GM12872 (cell line): Measurements from ENCODE around the gene NBEA.

Experiments
- TF ChIP-seq, protein P1 (sequence below): IDR thresholded peaks from 3 replicates; pipeline ENCODE4 v1.5.1; 2011; ENCODE audit warnings: low read depth, mild to moderate bottlenecking, low read length, moderate library complexity; ENCODE audit not compliant: insufficient read depth

NBEA gene

DNA sequence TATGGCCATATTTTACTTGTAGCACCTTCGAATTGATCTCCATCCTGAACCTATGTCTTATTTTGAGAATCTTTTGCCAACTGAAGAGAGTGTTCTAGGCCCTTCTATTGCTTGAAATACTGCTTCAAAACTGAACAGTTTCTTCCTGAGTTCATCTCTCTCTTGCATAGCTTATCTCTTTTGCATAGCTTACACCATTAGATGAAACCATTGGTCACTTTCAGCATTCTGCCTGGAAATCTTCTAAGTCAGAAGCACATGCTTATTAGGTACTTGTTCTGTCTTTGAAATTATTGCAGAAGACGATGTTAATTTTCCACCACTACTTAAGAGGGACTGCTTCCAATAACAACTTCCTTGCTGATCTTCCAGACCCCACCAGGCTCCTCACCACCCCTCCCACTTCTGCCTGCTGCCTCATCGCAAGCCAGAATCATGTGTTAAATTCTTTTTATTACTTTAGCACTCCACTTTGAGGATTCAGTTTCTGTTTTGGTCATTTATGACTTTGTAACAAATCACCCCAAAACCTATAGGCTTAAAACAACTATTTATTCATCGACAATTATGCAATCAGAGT, 656.8 kb downstream of the NBEA start:
- TF ChIP-seq, protein P1, sequence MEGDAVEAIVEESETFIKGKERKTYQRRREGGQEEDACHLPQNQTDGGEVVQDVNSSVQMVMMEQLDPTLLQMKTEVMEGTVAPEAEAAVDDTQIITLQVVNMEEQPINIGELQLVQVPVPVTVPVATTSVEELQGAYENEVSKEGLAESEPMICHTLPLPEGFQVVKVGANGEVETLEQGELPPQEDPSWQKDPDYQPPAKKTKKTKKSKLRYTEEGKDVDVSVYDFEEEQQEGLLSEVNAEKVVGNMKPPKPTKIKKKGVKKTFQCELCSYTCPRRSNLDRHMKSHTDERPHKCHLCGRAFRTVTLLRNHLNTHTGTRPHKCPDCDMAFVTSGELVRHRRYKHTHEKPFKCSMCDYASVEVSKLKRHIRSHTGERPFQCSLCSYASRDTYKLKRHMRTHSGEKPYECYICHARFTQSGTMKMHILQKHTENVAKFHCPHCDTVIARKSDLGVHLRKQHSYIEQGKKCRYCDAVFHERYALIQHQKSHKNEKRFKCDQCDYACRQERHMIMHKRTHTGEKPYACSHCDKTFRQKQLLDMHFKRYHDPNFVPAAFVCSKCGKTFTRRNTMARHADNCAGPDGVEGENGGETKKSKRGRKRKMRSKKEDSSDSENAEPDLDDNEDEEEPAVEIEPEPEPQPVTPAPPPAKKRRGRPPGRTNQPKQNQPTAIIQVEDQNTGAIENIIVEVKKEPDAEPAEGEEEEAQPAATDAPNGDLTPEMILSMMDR, result no peak

DNA sequence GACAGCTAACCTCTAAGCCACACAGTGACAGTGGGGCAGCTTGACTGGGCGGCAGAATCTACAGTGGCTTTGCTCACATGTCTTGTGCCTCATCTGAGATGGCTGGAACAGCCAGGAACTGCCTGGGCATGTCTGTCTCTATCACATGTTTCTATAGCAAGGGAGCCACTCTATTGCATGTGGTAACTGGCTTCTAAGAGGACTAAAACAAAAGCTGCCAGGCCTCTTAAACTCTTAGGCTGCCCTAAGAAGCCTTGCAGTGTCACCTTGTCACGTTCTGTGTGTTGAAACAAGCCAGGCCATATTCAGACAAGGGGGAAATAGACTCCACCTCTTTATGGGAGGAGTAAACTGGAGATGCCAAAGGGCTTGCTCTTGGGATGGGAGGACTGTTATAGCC, 657.3 kb downstream of the NBEA start:
- TF ChIP-seq, protein P1, result no peak

DNA sequence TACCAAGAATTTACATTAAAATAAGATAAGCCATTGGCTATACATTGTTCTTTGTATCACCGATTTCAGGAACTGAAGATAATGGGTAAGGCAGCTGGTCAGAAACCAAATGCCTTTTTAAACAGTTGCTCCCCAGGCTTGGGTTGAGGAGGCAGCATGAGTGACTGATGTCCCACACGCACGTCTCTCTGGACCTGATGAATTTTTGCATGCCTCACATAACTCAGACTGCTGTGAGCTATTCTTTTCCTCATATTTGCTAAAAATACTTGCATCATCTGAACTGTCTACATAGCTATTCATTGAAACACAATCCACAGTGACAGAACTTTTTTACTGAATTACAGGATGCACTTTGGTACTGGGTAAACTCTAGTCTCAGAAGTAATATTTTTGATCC, 658.1 kb downstream of the NBEA start:
- TF ChIP-seq, protein P1, result no peak

DNA sequence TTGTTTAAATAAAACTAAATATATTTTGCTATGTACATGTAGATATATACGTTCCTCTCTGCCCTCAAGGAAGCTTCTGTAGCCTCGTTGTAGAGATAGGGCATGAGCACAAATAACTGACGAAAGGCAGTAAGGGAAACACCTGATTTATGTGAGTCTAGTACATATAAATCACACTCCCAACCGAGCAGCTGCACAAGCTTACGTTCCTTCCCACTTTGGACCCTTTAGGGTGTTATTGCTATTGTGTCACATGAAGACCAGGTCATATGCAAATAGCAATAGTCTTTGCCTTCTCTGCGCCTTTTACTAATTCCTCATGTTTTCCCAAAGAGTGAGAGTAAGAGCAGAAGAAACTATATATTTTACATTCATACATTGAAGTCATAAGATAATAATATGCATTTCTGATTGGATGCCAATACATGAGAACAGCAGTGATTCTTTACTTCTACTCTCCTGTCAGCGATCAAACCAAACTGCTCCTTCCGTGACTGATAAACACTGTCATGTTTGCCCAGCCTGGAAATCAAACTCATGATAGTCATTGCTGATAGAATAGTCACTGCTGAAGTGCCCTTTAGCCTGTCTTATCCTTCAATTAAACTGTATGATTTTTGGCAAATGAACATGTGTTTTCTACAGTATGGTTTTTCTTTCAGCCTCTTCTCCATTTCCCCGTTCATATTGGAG, 661.7 kb downstream of the NBEA start:
- TF ChIP-seq, protein P1, result no peak

DNA sequence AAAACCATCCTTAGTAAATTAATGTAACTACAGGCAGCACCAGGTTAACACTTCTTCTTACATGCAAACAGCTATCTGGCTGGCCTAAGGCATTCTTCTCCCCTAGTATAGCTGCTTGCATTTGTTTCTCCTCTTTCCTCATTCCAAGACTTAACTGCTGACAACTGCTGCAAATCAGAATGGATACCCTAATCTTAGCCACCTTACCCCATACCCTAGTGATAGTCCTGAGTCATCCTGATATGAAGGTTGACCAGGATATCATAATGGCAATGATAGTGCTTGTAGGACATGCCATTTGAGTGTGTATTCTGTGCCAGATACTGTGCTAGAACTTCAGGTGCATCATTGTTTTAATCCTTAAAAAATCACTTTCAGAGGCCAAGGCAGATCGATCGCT, 672.6 kb downstream of the NBEA start:
- TF ChIP-seq, protein P1, result no peak

DNA sequence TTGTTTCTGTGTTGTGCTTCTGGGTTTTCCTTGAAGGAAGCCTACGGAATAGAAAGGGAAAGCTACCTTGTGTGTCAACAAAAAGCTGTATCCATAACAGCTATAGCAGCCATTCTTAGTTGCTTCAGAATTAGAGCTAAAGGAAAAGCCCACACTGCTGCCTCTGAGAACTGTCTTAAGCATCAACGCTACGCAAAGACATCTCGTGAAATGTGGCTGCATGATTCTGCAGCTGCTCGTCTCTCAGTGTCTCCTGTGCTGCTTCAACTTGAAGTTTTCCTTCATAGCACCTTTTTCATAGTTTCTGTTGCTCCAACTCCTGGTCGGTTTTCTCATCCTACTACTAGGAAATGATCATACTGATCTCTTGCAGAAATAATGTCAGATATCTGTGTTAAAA, 675.4 kb downstream of the NBEA start:
- TF ChIP-seq, protein P1, result no peak

DNA sequence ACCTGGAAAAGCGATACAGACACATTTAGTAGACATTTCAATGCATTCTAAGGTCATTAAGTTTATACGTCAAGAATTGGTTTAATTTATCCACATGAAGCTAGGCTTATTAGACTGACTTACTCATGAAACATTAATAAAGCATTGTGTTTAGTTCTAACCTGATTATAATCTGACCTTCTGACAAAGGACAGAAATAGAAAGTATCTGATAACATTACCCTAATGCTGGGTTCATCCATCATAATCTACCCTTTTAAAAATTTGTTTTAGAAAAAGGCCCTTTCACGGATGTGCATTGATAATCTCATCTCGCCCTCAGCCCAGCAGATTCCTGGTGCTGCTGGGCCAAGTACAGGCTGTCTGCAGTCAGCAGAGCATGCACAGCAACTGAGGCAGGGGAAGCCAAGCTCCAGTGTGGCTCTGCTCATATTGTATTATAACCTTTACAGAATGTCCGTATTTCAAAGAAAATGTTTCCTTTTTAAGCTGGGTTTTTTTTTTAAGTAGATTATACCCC, 676.6 kb downstream of the NBEA start:
- TF ChIP-seq, protein P1, result no peak
